ENCODE measurements around the gene NKD2. TPM values are rescaled to one million over a fixed set of nuclear protein-coding genes. Genes with fewer than 3 reads are reported as not detected.

NKD2 gene
- total RNA-seq, 1 experiment from 2014 or later: 20.4 TPM

DNA sequence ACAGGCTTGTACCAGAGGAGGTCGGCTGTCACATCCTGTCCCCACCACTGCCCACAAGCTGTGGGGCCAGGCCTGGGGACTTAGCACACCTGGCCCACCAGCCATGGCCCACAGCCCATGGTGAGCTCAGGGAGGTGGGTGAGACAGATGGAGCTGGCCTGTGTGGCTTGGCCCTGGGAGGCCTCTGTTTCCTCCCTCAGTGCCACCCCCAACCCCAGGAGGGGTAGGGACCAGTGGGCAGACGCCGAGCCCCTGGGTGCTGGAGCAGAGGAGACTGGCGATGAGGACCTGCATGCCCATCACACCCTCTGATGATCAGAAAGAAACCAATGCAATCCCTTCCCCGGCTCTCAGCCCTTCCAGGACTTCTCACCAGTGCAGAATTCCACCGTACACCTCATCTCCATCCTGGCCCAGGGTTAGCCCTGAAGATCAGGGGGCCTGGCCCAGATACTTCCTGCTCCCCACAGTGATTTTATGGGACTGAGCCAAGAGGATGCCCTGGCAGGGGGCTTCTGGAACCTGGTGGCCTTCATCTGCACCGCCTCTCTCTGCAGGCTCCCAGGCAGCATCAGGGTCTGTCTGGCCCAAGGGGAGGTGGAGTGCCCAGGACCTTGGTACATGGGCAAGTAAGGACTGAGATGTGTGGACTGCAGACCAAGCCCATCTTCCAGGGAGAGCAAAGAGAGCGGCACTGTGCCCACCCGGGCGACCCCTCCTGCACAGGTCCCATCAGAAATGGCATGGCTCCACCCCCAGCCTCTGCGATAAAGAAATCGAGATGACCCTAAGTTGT lies 16.9 kb upstream of the NKD2 start:
- Histone ChIP-seq H3K4me2 (ENCODE audit: low read length) (no peak overlapping the region), H3K9me3 (ENCODE audit: control insufficient read depth in 1 of 2, insufficient read depth in 1 of 2, low read depth in 1 of 2, low read length in 2 of 2) (peaks cover 0 to 4% of the 10 kb centered on the region in 2 experiments; a peak in 1 of 4 replicates), H3K9ac (ENCODE audit: low read length) (no peak overlapping the region), H3K4me1 (ENCODE audit: control insufficient read depth in 1 of 2, insufficient read depth in 2 of 2, low read length in 2 of 2) (peaks cover 0 to under 1% of the 10 kb centered on the region in 2 experiments; a peak in 1 of 4 replicates), H3K4me3 (replicated peaks in 1 of 2; ENCODE audit: low read depth in 1 of 2, low read length in 2 of 2) (no peak overlapping the region), H3K27ac (ENCODE audit: low read depth, low read length) (no peak overlapping the region), H3K36me3 (ENCODE audit: control insufficient read depth in 1 of 2, insufficient read depth in 2 of 2, low read length in 2 of 2) (no peaks in the 10 kb centered on the region), H3K79me2 (ENCODE audit: insufficient read depth, low read length) (no peaks in the 10 kb centered on the region), H4K20me1 (ENCODE audit: insufficient read depth) (no peaks in the 10 kb centered on the region), H2AFZ (ENCODE audit: low read depth, low read length, poor library complexity, severe bottlenecking) (no peak overlapping the region), H3K9me2 (ENCODE audit: insufficient read depth) (no peaks in the 10 kb centered on the region), H3K27me3 (ENCODE audit: insufficient read depth, low read length) (no peaks in the 10 kb centered on the region; the same call in 1 of the 2 replicates)
- DNase-seq (ENCODE audit: low read depth, low spot score) (no peak), ATAC-seq (no peak)
- no TSS peak for BruUV-seq (replicated peaks)
- intact Hi-C loops (cut with micrococcal nuclease): no loop called here
- POLR2A ChIA-PET: no interaction called here
- RAD21 ChIA-PET (ENCODE audit: low non-redundant PET in 1 of 2, low total read pairs in 2 of 2, uncharacterized antibody in 2 of 2, unreplicated experiment in 2 of 2): no interaction called here
- TF ChIP-seq, protein P1, sequence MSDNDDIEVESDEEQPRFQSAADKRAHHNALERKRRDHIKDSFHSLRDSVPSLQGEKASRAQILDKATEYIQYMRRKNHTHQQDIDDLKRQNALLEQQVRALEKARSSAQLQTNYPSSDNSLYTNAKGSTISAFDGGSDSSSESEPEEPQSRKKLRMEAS (IDR thresholded peaks at IDR 0.05): no peak
- TF ChIP-seq, protein P2, sequence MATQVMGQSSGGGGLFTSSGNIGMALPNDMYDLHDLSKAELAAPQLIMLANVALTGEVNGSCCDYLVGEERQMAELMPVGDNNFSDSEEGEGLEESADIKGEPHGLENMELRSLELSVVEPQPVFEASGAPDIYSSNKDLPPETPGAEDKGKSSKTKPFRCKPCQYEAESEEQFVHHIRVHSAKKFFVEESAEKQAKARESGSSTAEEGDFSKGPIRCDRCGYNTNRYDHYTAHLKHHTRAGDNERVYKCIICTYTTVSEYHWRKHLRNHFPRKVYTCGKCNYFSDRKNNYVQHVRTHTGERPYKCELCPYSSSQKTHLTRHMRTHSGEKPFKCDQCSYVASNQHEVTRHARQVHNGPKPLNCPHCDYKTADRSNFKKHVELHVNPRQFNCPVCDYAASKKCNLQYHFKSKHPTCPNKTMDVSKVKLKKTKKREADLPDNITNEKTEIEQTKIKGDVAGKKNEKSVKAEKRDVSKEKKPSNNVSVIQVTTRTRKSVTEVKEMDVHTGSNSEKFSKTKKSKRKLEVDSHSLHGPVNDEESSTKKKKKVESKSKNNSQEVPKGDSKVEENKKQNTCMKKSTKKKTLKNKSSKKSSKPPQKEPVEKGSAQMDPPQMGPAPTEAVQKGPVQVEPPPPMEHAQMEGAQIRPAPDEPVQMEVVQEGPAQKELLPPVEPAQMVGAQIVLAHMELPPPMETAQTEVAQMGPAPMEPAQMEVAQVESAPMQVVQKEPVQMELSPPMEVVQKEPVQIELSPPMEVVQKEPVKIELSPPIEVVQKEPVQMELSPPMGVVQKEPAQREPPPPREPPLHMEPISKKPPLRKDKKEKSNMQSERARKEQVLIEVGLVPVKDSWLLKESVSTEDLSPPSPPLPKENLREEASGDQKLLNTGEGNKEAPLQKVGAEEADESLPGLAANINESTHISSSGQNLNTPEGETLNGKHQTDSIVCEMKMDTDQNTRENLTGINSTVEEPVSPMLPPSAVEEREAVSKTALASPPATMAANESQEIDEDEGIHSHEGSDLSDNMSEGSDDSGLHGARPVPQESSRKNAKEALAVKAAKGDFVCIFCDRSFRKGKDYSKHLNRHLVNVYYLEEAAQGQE (IDR thresholded peaks at IDR 0.05; ENCODE audit: low read depth): no peak
- no peak for TF ChIP-seq SP1 (IDR thresholded peaks at IDR 0.05; ENCODE audit: low read depth)
- no peak for TF ChIP-seq CBX3 (IDR thresholded peaks at IDR 0.05; ENCODE audit: low read depth)
- no peak for TF ChIP-seq FOSL1 (IDR thresholded peaks at IDR 0.05; ENCODE audit: low read depth)
- no peak for TF ChIP-seq EZH2phosphoT487 (IDR thresholded peaks at IDR 0.05; ENCODE audit: borderline replicate concordance)
- no peak for TF ChIP-seq ELF1 (IDR thresholded peaks at IDR 0.05; ENCODE audit: borderline replicate concordance, low read depth)
- CTCF ChIA-PET: no interaction called here

Data from HCT116 (cell line).